GM12878 (cell line): ENCODE measurements around the gene ADGRV1. TPM values are rescaled to one million over a fixed set of nuclear protein-coding genes. Genes with fewer than 3 reads are reported as not detected.

Experiments
- ATAC-seq: fragments of 200-7000 bp; cut with Tn5 transposase; 3 replicates; pipeline ENCODE4 v1.9.1; 2020; ENCODE audit warnings: mild to moderate bottlenecking, moderate library complexity
- BruUV-seq: library from RNA; stranded (reverse); fragments of 400-500 nt; replicated peaks from 2 replicates; lab custom pipeline; 2021; lab: Mats Ljungman, UMichigan
- CTCF ChIA-PET: fragments of 300-600 bp; sonication (Branson Sonifier 250); formaldehyde crosslinking; extraction: SDS; loops from one replicate; lab custom pipeline; 2021; ENCODE audit warnings: inconsistent platforms; lab: Yijun Ruan, JAX
- POLR2A ChIA-PET: fragments of 350-600 bp; formaldehyde crosslinking; extraction: SDS; loops from one replicate; lab custom pipeline; 2021; ENCODE audit warnings: inconsistent platforms; lab: Charles Lee
- RAD21 ChIA-PET: fragments of 300-600 bp; sonication (Branson Sonifier 250); formaldehyde crosslinking; loops from one replicate; lab custom pipeline; 2023; ENCODE audit warnings: antibody characterized with exemption; ENCODE audit not compliant: unreplicated experiment; lab: Charles Lee
- SMC1A ChIA-PET: fragments of 300-600 bp; sonication (Branson Sonifier 250); formaldehyde crosslinking; loops from one replicate; lab custom pipeline; 2023; ENCODE audit not compliant: unreplicated experiment, uncharacterized antibody; lab: Charles Lee
- DNase-seq: peaks from one replicate; pipeline ENCODE4 v3.0.0-alpha.2; 2011; ENCODE audit warnings: low read depth, low spot score
- FAIRE-seq: peaks from 3 replicates; lab custom pipeline; 2011; peaks lifted over from hg19 to GRCh38; lab: Jason Lieb, UNC
- H2AFZ ChIP-seq: 2 replicates; pipeline ENCODE4 v1.6.0; 2011; ENCODE audit warnings: low read depth, low read length, control low read depth; ENCODE audit not compliant: control insufficient read depth
- H3K27ac ChIP-seq: 2 replicates; pipeline ENCODE4 v1.5.1; 2011; ENCODE audit warnings: control low read depth; ENCODE audit not compliant: control insufficient read depth, insufficient read depth
- H3K27me3 ChIP-seq, 2 experiments: replicated peaks in 1 of 2; 2 replicates each; pipeline versions ENCODE4 v1.6.0 to v1.6.1; 2011; ENCODE audit warnings: low read length in 1 of 2; ENCODE audit not compliant: control insufficient read depth in 2 of 2, insufficient read depth in 2 of 2
- H3K36me3 ChIP-seq, 2 experiments: 2 replicates each; pipeline ENCODE4 v1.5.1; 2011; ENCODE audit warnings: low read length in 1 of 2; ENCODE audit not compliant: control insufficient read depth in 2 of 2, insufficient read depth in 2 of 2
- H3K4me1 ChIP-seq: 2 replicates; pipeline ENCODE4 v1.6.1; 2011; ENCODE audit warnings: mild to moderate bottlenecking, low read length, moderate library complexity, mixed read lengths; ENCODE audit not compliant: control insufficient read depth, insufficient read depth
- H3K4me2 ChIP-seq: 2 replicates; pipeline ENCODE4 v1.6.0; 2011; ENCODE audit warnings: control low read depth; ENCODE audit not compliant: control insufficient read depth, insufficient read depth
- H3K4me3 ChIP-seq: fragments of 200-600 bp; sonication (generic); 2 replicates; pipeline ENCODE4 v1.5.1; 2016
- H3K79me2 ChIP-seq: 2 replicates; pipeline ENCODE4 v1.6.0; 2011; ENCODE audit warnings: low read length; ENCODE audit not compliant: control insufficient read depth, insufficient read depth
- H3K9ac ChIP-seq: 2 replicates; pipeline ENCODE4 v1.8.0; 2011; ENCODE audit warnings: low read length, control low read depth, mixed read lengths; ENCODE audit not compliant: control insufficient read depth, insufficient read depth
- H3K9me3 ChIP-seq: replicated peaks from 3 replicates; pipeline ENCODE4 v1.5.1; 2011; ENCODE audit warnings: mild to moderate bottlenecking, low read length; ENCODE audit not compliant: control insufficient read depth, insufficient read depth
- H4K20me1 ChIP-seq: 2 replicates; pipeline ENCODE4 v1.6.0; 2011; ENCODE audit not compliant: control insufficient read depth, insufficient read depth
- BRCA1 ChIP-seq: IDR thresholded peaks from 2 replicates; pipeline ENCODE4 v1.6.1; 2011; ENCODE audit warnings: low read depth, low read length, improper control_type of control experiment
- DPF2 ChIP-seq: fragments of 450-650 bp; IDR thresholded peaks from 2 replicates; pipeline ENCODE4 v1.6.1; 2017; ENCODE audit warnings: mild to moderate bottlenecking
- EGR1 ChIP-seq, 2 experiments: IDR thresholded peaks; 1 replicate in 1 of 2; 2 replicates in 1 of 2; pipeline ENCODE4 v1.6.1; 2011 to 2012; ENCODE audit warnings: low read depth in 2 of 2, low read length in 2 of 2, borderline replicate concordance in 1 of 2, mild to moderate bottlenecking in 1 of 2, moderate library complexity in 1 of 2
- FOXK2 ChIP-seq: fragments of 450-650 bp; IDR thresholded peaks from 2 replicates; pipeline ENCODE4 v1.6.1; 2017; ENCODE audit warnings: mild to moderate bottlenecking, moderate library complexity
- HDGF ChIP-seq: fragments of 450-650 bp; IDR thresholded peaks from 2 replicates; pipeline ENCODE4 v1.6.1; 2016; ENCODE audit warnings: antibody characterized with exemption
- RB1 ChIP-seq: fragments of 450-650 bp; formaldehyde crosslinking; IDR thresholded peaks from 2 replicates; pipeline ENCODE4 v1.6.1; 2017; ENCODE audit warnings: mild to moderate bottlenecking, borderline replicate concordance
- SMAD1 ChIP-seq: fragments of 450-650 bp; IDR thresholded peaks from 2 replicates; pipeline ENCODE4 v1.6.1; 2018; ENCODE audit warnings: mild to moderate bottlenecking, low read depth; ENCODE audit not compliant: partially characterized antibody
- SMARCA5 ChIP-seq: fragments of 450-650 bp; IDR thresholded peaks from 2 replicates; pipeline ENCODE4 v1.6.1; 2017; ENCODE audit warnings: mild to moderate bottlenecking
- SREBF2 ChIP-seq: IDR thresholded peaks from 2 replicates; pipeline ENCODE4 v1.6.1; 2012; ENCODE audit warnings: mild to moderate bottlenecking, low read length
- STAT3 ChIP-seq: IDR thresholded peaks from 2 replicates; pipeline ENCODE4 v1.6.1; 2011; ENCODE audit warnings: low read depth, low read length, improper control_type of control experiment
- TARDBP ChIP-seq: IDR thresholded peaks from 2 replicates; pipeline ENCODE4 v1.6.1; 2016; ENCODE audit warnings: borderline replicate concordance
- ZBED1 ChIP-seq: IDR thresholded peaks from 2 replicates; pipeline ENCODE4 v1.6.1; 2016; ENCODE audit warnings: borderline replicate concordance
- WGBS: methylation state at CpG from one replicate; pipeline ENCODE4 v1.1.6; 2016; ENCODE audit warnings: low lambda C conversion rate; ENCODE audit not compliant: insufficient replicate concordance, insufficient coverage; ENCODE audit errors: missing lambda C conversion rate; 5-methylcytosine and 5-hydroxymethylcytosine counted together
- in situ Hi-C: fragments of 300-500 bp; cut with MboI; formaldehyde crosslinking; loops from 9 replicates; pipeline ENCODE4 v1.14.3; 2018; ENCODE audit warnings: mixed read lengths
- intact Hi-C: fragments of 100-400 bp; cut with micrococcal nuclease; formaldehyde crosslinking; loops from one replicate; pipeline ENCODE4 v1.14.2; 2022; ENCODE audit not compliant: unreplicated experiment
- polyA plus RNA-seq, 11 experiments: library from polyadenylated mRNA; depleted of rRNA in 4 of 11; unstranded in 6 of 11; stranded (reverse) in 5 of 11; fragments of >200 nt; fragmentation: Nextera tagmentation in 4 of 11; fragmentation: Illumina TruSeq in 1 of 11; extraction: Ambion mirVana in 4 of 11; extraction: Trizol in 1 of 11; gene quantifications; 1 replicate in 1 of 11; 2 replicates in 10 of 11; pipeline versions ENCODE4 v1.2.1 to v1.2.3, GENCODE V29; 2011 to 2016; ENCODE audit warnings: inconsistent platforms in 2 of 11, missing spikeins in 2 of 11, low read depth in 1 of 11
- total RNA-seq, 4 experiments: library from RNA; depleted of rRNA in 3 of 4; stranded (reverse); fragments of >200 nt in 3 of 4; fragmentation: Illumina TruSeq in 1 of 4; extraction: Trizol in 1 of 4; gene quantifications; 2 replicates each; pipeline versions ENCODE4 v1.2.1 to v1.2.3, GENCODE V29; 2013 to 2021
- TF ChIP-seq, protein P1 (sequence below): fragments of 450-650 bp; IDR thresholded peaks from 2 replicates; pipeline ENCODE4 v1.6.1; 2017; ENCODE audit warnings: mild to moderate bottlenecking, moderate library complexity
- TF ChIP-seq, protein P2 (sequence below): IDR thresholded peaks from 2 replicates; pipeline ENCODE4 v1.6.1; 2011; ENCODE audit warnings: mild to moderate bottlenecking, low read depth, low read length, moderate library complexity; ENCODE audit not compliant: insufficient replicate concordance
- TF ChIP-seq, protein P3 (sequence below): fragments of 450-650 bp; IDR thresholded peaks from 2 replicates; pipeline ENCODE4 v1.6.1; 2016; ENCODE audit warnings: mild to moderate bottlenecking

The ADGRV1 gene
- total and polyA plus RNA-seq, 10 of the 15 experiments (the other 5 are each of a cell fraction or from before 2014, with no cell fraction given): 0.04 to 8.1 (median 0.16) TPM; not detected in 1

DNA sequence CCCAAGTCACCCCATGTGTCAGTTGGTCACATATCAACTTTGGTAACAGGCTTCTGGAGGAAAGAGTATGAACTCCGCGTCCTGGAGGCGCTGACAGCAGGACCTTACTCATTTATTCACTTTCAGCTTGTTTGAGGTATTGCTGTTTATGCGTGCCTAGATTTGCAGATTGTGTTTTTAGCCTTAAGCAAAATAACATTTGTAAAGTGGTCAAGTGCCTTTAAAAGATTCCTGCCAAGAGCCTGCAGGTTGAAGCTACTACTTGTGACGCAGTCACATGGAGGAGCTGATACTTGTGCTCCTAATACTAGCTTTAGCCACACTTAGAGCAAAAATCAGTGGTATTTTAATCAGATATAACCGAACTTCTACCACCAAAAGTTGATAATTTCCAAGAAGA lies 351.3 kb downstream of the ADGRV1 start:
- intact Hi-C loops: no loop called here
- no peak for DNase-seq
- H3K79me2 ChIP-seq: no peaks in the 10 kb centered on the region

DNA sequence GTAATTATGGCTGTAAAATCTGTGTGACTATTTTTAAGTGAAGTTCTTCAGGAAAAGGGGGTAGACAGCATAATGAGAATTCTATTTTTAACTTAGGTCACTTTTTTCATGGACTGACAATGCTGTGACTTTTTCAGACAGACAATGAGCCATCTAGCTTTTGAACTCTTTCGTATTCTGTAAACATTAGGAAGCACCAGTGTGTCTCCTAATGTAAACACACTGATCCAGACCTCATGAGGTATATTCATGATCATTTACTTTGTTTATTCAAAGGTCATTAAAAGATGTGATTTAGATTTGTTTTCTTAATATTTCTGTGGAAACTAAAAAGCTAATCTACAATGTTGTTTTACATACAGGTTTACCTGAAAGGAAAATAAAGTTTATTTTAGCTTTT lies 352.6 kb downstream of the ADGRV1 start:
- ATAC-seq (no peak), DNase-seq (no peak), FAIRE-seq (no peak)
- Histone ChIP-seq H3K27me3 (no peaks in the 10 kb centered on the region), H4K20me1 (no peaks in the 10 kb centered on the region), H3K27ac (no peak overlapping the region), H3K4me1 (no peaks in the 10 kb centered on the region), H2AFZ (no peak overlapping the region), H3K4me3 (no peak overlapping the region), H3K36me3 (no peaks in the 10 kb centered on the region), H3K79me2 (no peaks in the 10 kb centered on the region), H3K9ac (no peak overlapping the region), H3K9me3 (no peaks in the 10 kb centered on the region), H3K4me2 (no peak overlapping the region)
- intact Hi-C loops (no loop called here), in situ Hi-C loops (no loop called here)
- ChIA-PET RAD21 (no interaction called here), POLR2A (no interaction called here), CTCF (interaction anchor here (0.8 to 1.8 kb wide), 2 partner anchors 15 to 21 kb away, joined by 3 to 9 read pairs; no protein-coding TSS in a partner anchor), SMC1A (interaction anchor here (0.8 to 1.1 kb wide), 2 partner anchors 20 to 337 kb away, joined by 4 read pairs; no protein-coding TSS in a partner anchor)
- BruUV-seq: no TSS peak
- TF ChIP-seq, protein P1, sequence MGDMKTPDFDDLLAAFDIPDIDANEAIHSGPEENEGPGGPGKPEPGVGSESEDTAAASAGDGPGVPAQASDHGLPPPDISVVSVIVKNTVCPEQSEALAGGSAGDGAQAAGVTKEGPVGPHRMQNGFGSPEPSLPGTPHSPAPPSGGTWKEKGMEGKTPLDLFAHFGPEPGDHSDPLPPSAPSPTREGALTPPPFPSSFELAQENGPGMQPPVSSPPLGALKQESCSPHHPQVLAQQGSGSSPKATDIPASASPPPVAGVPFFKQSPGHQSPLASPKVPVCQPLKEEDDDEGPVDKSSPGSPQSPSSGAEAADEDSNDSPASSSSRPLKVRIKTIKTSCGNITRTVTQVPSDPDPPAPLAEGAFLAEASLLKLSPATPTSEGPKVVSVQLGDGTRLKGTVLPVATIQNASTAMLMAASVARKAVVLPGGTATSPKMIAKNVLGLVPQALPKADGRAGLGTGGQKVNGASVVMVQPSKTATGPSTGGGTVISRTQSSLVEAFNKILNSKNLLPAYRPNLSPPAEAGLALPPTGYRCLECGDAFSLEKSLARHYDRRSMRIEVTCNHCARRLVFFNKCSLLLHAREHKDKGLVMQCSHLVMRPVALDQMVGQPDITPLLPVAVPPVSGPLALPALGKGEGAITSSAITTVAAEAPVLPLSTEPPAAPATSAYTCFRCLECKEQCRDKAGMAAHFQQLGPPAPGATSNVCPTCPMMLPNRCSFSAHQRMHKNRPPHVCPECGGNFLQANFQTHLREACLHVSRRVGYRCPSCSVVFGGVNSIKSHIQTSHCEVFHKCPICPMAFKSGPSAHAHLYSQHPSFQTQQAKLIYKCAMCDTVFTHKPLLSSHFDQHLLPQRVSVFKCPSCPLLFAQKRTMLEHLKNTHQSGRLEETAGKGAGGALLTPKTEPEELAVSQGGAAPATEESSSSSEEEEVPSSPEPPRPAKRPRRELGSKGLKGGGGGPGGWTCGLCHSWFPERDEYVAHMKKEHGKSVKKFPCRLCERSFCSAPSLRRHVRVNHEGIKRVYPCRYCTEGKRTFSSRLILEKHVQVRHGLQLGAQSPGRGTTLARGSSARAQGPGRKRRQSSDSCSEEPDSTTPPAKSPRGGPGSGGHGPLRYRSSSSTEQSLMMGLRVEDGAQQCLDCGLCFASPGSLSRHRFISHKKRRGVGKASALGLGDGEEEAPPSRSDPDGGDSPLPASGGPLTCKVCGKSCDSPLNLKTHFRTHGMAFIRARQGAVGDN: no peak
- no peak for TF ChIP-seq FOXK2
- no peak for TF ChIP-seq DPF2
- TF ChIP-seq, protein P2, sequence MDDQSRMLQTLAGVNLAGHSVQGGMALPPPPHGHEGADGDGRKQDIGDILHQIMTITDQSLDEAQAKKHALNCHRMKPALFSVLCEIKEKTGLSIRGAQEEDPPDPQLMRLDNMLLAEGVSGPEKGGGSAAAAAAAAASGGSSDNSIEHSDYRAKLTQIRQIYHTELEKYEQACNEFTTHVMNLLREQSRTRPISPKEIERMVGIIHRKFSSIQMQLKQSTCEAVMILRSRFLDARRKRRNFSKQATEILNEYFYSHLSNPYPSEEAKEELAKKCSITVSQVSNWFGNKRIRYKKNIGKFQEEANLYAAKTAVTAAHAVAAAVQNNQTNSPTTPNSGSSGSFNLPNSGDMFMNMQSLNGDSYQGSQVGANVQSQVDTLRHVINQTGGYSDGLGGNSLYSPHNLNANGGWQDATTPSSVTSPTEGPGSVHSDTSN: no peak
- TF ChIP-seq, protein P3, sequence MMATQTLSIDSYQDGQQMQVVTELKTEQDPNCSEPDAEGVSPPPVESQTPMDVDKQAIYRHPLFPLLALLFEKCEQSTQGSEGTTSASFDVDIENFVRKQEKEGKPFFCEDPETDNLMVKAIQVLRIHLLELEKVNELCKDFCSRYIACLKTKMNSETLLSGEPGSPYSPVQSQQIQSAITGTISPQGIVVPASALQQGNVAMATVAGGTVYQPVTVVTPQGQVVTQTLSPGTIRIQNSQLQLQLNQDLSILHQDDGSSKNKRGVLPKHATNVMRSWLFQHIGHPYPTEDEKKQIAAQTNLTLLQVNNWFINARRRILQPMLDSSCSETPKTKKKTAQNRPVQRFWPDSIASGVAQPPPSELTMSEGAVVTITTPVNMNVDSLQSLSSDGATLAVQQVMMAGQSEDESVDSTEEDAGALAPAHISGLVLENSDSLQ: no peak
- no peak for TF ChIP-seq SMARCA5
- TF ChIP-seq TARDBP: no peak
- WGBS: 42% methylated on average over 1 of the region's 1 CpG

More for the DNA sequence above, 351.3 kb downstream of the ADGRV1 start:
- Histone ChIP-seq H4K20me1 (no peaks in the 10 kb centered on the region), H2AFZ (no peak overlapping the region), H3K9ac (no peak overlapping the region), H3K4me3 (no peak overlapping the region), H3K4me2 (no peak overlapping the region), H3K36me3 (no peaks in the 10 kb centered on the region), H3K9me3 (no peaks in the 10 kb centered on the region), H3K4me1 (no peaks in the 10 kb centered on the region), H3K27me3 (no peaks in the 10 kb centered on the region), H3K27ac (no peak overlapping the region)
- no peak for ATAC-seq
- CTCF ChIA-PET: no interaction called here
- BruUV-seq: no TSS peak
- SMC1A ChIA-PET: no interaction called here
- TF ChIP-seq EGR1 (IDR thresholded peaks at IDR 0.05; ENCODE audit: borderline replicate concordance in 1 of 2, low read depth in 2 of 2, low read length in 2 of 2) (no peak), BRCA1 (no peak), ZBED1 (no peak), SREBF2 (no peak), STAT3 (no peak), HDGF (no peak), RB1 (no peak), SMAD1 (no peak)
- no peak for FAIRE-seq
- POLR2A ChIA-PET: no interaction called here
- RAD21 ChIA-PET: no interaction called here
- WGBS: 54% methylated on average over 6 of the region's 6 CpGs
- in situ Hi-C loops: no loop called here
